Limb (tissue), 2 donors: Measurements from ENCODE around the gene CCDC85B.
A peak's percentile ranks its signal among the peaks of the same experiment; 100 is the strongest.

Source experiments
- DNase-seq, 2 donors: peaks; one replicate each; pipeline ENCODE4 v3.0.0-alpha.2; 2016; ENCODE audit errors: extremely low spot score in 2 of 2

The CCDC85B gene

DNA sequence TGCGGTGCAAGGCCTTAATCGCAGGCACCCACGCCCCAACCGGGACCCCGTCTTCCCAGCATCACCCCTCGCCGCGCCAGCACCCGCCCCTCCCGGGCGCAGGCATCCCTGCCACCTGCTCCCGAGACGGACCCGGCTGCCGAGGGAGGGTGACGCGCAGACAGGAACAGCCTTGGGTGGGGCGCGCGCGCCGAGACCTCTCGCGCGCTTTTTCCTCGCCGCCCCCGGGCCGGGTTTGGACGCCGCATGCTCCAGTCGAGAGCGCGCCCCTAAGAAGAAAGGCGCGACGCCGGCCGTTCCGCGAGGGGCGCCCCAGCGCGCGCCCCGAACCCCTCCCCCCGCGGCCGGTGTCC lies 33.0 kb upstream of the CCDC85B start:
- DNase-seq = no peak

DNA sequence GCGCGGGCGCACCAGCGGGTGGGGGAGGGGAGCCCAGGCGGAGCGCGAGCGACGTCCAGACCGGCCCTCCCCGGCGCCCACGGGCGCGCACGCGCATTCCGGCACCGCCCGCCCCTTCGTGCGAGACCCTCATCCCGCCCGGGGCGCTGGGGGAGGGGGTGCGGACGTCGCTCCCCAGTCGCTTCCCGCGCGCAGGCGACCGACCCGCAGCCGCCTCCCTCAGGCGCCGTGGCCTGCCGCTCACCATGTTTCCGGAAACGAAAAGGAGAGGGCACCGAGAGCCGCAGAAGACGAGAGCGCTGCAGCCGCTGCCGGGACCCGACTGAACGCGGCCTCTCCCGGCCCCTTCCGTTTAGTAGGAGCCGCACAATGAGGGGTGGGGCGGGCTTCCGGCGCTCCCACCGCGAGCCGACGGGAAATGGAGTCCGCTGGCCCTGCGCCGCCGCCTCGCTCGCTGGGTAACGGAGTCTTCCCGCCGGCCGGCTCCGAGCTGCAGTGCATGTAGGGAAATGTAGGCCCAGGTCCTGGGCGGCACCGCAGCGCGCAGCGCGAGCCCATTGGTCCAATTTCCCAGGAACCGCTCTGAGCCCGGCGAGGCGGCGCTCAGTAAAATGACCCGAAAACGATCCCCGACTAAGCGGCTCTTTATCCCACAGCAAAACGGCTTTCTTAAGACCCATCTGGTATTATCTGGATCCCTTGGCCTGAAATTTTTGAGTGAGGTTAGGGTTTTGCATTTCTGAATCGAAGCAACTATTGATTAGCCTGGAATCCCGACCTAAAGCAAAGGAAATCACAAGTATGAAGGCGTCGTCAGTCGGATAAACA lies 32.4 kb upstream of the CCDC85B start, which contains the start of gene CFL1:
CFL1 (minus strand) TSS at position 328 of the 828 bp plus-strand sequence; CDS start at position 247, 81 bp downstream.
- DNase-seq = peak; percentile 99

DNA sequence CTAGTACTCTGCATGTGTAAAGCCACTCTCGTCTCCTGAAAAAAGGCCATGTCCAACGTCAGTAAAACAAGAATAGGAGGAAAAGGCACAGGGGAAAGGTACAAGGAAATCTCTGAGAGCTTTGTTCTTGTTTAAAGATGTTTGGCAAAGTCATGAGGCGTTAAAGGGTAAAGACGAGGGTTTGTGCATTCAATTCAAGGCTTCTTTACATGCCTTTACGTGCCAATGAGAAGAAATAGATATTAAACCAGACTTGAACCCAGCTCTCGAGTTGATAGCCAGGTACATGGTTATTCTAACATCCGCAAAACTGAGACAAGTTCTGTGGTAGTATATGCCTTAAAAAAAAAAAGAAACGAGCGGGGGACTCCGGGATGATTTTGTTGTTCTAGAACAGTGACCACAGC lies 31.8 kb upstream of the CCDC85B start:
- DNase-seq = peak in 1 of 2 donors; percentile 23

DNA sequence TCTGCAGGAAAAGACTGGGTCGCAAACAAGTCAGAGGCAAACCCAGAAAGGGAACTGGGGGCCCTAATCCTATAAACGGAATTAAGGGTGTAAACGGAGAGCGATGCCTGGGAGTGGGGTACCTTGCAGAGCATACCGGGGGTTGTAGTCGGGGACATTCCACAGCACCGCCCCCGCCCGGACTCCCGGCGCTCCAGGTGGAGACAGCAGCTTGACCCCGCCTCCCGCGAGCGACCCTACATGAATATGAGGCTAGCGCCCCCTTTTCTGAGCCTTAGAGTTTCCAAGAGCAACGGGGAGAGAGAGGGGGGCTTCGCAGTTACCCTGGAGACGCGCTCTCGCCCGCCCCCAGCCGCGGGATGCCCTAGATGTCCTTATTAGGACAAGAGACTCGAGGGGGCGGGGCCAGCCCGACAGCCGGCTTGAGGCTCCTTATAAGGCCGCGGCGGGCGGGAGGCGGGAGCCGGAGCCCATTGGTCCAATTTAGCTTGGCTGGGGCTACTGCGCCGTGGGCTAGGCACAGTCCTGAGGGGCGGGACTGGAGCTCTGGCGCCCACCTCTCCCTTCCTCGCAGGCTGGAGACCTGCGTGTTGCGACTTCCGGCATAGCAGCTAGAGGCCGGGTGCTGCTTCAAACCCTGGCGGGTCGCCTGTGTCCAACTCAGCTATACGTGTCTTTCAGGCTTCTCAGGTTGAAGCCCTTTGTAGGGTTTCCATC lies 31.2 kb upstream of the CCDC85B start:
- peak; percentile 98 to 99 for DNase-seq

DNA sequence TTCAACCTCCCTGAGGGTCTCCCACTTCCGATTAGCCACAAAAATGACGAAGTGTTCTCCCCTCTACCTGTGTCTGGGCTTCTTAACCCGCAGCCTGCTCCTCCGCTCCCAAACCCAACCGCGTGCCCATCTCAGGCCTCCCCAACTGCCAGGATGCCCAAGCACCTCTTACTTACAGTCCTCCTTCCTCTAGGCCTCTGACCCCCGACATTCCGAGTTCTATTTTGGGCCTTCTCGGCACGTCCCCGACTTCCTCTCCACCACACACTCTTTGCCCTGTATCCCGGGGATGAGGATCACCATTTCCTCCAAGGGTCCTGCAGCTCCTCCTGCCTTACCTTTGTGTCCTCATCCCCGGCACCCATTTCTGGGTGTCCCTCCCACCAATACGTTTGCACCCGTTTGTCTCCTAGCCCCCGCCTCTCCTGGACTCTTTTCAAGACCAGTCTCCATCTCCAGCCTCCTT lies 30.6 kb upstream of the CCDC85B start:
- peak in 1 of 2 donors; percentile 22 for DNase-seq

DNA sequence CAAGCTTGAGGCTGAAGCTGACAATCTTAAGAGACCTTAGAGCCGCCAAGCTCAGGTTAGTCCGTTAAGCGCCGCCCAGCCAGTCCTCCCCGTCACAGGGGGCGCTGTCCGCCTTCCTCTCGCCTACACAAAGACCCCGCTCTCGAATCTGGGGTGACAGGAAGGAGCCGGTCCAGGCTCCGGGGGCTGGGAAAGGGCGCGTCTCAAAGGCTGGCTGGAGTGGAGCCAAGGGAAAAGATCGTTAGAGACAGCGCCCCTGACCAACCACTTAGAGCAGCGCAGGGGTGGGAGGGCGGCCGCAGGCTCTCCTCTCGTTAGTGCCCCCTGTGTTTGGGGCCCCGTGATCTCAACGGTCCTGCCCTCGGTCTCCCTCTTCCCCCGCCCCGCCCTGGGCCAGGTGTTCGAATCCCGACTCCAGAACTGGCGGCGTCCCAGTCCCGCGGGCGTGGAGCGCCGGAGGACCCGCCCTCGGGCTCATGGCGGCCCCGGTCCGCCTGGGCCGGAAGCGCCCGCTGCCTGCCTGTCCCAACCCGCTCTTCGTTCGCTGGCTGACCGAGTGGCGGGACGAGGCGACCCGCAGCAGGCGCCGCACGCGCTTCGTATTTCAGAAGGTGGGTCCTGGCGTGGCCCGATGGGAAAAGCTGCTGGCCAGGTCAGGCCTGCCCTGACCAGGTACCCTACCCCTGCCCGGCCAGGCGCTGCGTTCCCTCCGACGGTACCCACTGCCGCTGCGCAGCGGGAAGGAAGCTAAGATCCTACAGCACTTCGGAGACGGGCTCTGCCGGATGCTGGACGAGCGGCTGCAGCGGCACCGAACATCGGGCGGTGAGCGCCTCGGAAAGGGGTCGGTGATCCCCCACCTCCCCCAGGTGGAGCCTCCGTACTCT lies 30.0 kb upstream of the CCDC85B start, which contains the start of gene MUS81:
MUS81 (plus strand) TSS at position 156 of the 887 bp plus-strand sequence; CDS start at position 477, 321 bp downstream.
- DNase-seq = peak; percentile 96 to 99

DNA sequence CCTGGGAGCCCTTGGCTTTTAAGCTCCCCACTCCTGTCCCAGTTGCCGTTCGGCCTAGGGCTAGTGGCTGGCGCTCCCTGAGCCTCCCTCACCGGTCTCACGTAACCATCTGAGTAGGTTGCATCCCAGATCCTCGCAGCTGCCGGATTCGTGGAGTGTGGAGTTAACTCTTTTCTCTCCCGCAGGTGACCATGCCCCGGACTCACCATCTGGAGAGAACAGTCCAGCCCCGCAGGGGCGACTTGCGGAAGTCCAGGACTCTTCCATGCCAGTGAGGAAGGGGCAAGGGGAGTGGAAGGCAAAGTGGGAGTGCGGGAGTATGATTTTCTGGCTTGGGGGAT lies 29.3 kb upstream of the CCDC85B start:
- DNase-seq = no peak

DNA sequence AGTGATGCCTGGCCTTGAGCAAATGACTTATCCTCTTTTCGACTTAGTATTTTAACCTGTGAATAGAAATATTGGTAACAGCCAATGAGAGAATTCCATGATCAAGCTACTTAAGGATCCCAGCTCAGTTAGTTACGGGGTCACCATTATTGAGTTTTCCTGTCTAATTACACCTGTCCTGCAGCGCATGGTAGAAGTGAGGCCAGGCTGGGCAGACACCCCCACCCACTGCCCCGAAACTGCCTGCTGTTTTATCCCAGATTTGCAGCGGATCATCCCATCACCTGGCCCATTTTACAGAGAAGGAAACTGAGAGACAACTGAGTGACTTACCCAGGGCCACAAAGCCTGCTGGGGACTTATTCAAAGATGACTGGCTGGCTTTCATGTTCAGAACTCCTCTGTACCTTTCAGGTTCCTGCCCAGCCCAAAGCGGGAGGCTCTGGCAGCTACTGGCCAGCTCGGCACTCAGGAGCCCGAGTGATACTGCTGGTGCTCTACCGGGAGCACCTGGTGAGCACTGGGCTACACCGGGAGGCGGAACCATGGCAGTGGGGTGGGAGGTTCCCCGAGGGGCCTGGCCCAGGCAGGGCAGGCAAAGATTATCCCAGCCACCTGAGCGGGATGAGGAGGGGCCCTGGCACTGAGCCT lies 28.8 kb upstream of the CCDC85B start:
- no peak for DNase-seq

DNA sequence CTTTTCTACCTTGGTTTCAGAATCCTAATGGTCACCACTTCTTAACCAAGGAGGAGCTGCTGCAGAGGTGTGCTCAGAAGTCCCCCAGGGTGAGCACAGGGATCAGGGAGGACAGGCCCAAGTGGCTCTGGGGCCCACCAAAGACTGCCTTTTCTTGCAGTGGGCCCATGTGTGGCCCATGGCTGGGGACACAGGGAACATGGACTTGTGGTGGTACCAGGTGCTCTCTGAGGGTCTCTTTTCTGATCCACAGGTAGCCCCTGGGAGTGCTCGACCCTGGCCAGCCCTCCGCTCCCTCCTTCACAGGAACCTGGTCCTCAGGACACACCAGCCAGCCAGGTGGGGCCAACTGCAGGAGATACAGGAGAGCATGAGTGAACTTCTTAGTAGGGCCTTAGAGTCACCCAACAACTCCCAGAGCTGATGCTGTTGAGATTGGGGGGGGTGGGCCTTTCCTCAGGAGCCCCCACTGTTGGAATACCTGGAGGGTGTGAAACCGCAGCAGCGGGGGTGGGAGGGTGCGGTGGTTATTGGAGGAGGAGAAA lies 28.2 kb upstream of the CCDC85B start:
- DNase-seq = peak in 1 of 2 donors; percentile 32

DNA sequence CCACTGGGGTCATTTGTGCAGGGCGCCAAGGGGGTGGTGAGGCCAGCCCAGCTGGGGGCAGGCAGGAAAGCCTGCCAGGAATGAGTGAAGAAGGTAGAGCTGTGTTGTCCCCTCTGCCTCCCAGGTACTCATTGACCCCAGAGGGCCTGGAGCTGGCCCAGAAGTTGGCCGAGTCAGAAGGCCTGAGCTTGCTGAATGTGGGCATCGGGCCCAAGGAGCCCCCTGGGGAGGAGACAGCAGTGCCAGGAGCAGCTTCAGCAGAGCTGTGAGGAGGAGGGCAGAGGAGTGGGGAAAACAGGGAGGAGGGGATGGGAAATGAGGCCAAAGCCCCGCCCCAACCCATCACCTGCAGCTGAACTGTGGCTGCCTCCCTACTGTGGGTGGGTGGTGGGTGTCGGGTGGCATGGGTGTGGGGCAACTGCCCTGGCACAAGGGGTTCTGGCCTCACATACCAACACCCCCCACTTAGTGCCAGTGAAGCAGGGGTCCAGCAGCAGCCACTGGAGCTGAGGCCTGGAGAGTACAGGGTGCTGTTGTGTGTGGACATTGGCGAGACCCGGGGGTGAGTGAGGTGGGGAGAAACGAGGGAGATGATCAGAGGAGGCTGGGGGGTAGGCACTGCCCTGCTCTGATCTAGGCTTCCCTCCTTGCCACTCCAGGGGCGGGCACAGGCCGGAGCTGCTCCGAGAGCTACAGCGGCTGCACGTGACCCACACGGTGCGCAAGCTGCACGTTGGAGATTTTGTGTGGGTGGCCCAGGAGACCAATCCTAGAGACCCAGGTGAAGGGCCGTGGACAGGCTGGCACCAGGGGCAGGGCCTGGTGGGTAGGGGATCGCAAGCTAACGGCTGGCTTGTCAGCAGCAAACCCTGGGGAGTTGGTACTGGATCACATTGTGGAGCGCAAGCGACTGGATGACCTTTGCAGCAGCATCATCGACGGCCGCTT lies 27.3 kb upstream of the CCDC85B start:
- DNase-seq = peak in 1 of 2 donors; percentile 44

DNA sequence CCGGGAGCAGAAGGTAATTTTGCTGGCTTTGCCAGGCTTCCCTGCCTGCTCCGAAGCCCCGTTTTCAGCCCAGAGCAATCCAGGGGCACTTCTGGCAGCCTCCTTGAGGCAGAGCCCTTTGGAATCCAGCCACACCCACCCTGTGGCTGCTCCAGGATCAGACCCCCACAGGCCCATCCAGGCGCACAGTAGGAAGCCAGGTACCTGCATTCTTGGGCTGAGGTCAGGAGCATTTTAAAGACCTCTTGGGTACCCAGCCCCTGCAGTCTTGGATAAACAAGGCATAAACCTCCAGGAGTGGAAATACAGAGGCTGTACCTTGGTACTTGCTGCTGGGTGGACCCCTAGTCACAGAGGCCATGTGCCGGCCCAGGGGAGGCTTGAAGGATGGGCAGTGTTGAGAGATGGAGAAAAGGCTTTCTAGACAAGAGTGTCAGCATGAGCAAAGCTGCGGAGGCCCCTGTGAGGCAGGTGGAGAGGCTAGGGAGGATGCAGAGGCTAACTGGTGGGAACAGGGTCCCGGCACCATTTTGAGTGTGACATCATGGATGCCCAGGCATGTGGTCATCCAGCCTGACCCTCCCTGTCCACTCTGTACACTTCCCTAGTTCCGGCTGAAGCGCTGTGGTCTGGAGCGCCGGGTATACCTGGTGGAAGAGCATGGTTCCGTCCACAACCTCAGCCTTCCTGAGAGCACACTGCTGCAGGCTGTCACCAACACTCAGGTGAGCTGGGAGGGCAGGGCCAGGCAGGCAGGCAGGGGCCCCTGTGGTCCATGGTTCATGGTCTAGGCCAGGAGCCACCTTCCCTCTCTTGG lies 26.4 kb upstream of the CCDC85B start:
- peak in 1 of 2 donors; percentile 19 for DNase-seq

DNA sequence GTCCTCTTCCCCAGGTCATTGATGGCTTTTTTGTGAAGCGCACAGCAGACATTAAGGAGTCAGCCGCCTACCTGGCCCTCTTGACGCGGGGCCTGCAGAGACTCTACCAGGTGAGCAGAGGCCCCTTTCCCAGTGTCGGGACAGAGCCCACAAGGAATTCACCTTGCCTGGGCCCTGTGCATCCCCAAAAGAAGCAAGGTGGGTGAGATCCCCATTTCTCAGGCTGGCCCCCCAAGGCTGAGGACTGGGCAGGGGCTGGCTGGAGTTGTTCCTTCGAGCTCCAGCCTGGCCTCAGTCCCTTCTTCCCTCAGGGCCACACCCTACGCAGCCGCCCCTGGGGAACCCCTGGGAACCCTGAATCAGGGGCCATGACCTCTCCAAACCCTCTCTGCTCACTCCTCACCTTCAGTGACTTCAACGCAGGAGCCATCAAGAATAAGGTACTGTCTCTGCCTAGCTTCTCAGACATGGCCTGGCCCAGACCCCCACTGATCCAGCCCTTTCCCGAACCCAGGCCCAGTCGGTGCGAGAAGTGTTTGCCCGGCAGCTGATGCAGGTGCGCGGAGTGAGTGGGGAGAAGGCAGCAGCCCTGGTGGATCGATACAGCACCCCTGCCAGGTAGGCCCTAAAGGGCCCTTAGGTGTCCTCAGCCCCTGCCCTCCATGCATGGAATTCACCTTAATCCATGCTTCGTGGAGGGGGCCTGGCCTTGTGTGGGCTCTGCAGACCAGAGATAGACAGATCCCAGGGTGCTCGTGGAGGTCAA lies 25.6 kb upstream of the CCDC85B start:
- peak in 1 of 2 donors; percentile 30 for DNase-seq

DNA sequence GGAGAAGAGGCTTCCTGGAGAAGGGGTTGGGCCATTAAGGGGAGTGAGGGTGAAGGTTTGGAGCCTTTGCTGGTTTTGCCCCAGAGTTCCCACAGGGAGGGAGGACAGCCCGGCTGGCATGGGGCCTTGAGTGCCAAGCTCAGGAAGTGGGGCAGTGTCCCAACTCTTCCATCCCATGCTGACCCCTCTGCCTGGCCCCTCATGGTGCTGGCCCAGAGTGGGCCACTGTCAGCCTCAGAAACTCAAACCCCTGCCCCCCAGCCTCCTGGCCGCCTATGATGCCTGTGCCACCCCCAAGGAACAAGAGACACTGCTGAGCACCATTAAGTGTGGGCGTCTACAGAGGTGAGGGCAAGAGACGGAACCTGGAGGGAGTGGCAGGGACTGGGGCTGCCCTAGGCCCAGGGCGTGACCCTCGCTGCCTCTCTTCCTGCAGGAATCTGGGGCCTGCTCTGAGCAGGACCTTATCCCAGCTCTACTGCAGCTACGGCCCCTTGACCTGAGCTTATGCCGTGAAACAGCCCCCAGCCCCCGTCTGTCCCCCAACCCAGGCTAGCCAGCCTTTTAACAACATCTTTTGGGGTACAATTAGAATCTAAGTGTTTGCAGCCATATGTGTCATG lies 24.8 kb upstream of the CCDC85B start:
- DNase-seq = peak in 1 of 2 donors; percentile 27

DNA sequence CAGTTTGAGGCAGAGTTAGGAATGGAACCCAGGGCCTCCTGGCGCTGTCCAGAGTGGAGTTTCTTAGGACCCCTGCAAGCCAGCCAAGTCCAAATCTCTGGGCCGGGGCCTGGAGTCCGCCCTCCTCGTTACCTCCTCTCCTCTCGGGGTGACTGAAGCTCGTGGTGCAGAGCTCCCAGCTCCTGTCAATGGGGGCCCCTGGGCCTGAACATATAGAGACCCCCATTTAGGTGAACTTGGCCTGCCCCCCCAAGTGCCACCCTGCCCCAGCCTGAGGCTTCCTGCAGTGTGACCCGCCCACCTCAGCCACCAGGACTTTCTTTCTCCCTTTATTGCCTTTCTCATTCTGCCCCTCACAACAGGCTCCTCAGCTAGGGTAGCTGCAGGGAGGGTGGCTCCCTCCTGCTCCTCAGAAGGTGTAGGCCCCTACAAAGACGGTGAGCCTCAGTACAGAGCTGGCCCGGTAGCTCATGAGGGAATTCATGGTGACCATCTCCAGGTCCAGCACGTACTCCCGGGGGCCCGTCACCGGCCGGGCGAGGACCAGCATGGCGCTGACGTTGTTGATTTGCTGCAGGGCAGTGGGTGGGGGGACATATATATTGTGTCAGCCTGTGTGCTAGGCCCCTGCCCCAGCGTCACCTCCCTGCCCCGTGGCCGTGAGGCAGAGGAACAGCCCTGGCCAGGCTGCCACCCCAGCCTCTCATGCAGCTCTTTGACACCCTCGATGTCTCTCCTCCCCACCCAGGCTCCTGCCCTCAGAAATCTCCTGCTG lies 23.8 kb upstream of the CCDC85B start:
- peak in 1 of 2 donors; percentile 30 for DNase-seq

DNA sequence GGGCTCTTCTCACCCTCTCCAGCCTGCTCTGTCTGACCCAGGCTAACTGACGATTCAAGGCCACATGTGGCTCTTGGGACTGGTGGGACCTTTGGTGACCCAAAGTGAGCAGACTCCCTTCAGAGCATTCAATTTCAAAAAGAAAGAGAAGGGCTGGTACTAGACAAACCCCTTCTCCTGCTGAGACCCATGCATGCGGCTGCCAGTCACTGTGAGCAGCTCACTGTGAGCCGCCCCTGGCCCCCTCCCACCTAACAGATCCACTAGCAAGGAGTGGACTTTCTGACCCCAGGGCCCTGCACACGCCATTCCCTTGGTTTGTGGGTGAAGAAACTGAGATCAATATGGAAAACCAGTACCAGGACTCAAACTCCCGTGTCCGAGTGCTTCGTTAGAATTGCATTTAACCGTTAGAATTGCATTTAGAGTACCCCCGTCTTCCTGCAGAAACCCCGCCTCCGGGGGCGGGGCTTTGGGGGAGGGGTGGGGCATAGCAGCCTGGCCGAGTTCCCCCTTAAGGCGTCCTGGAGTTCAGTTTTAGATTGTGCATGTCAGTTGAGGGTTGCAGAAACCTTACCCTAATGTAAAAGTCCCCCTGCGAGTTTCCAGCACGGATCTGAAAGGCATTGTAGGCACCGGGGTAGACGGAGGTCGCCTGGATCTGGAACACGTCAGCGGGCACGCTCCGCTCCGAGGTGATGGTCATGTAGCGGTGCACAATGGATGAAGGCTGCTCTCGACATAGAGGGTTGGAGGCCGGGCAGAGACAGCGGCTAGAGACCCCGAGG lies 23.0 kb upstream of the CCDC85B start:
- peak in 1 of 2 donors; percentile 60 for DNase-seq
